Measurements from ENCODE around the gene KCNN3.

Gene KCNN3

DNA sequence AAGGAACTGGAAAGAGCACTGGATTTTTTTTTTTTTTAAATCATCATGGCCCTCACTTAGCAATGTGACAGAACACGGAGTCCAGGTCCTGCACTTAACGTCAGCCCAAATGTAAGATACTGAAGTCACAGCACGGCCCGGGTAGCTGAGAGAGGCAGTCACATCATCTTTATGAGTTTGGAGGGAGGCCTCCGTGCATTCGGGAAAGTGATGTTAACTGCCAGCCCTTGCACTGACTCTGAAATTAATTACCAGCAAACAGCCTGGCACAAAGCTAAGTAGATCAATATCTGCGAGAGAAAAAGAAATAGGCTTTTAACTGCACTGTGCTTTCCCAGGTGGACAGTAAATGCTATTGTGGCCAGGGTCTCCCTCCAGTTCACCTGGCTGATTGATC, 152.6 kb downstream of the KCNN3 start:
- DNase-seq = no peak

DNA sequence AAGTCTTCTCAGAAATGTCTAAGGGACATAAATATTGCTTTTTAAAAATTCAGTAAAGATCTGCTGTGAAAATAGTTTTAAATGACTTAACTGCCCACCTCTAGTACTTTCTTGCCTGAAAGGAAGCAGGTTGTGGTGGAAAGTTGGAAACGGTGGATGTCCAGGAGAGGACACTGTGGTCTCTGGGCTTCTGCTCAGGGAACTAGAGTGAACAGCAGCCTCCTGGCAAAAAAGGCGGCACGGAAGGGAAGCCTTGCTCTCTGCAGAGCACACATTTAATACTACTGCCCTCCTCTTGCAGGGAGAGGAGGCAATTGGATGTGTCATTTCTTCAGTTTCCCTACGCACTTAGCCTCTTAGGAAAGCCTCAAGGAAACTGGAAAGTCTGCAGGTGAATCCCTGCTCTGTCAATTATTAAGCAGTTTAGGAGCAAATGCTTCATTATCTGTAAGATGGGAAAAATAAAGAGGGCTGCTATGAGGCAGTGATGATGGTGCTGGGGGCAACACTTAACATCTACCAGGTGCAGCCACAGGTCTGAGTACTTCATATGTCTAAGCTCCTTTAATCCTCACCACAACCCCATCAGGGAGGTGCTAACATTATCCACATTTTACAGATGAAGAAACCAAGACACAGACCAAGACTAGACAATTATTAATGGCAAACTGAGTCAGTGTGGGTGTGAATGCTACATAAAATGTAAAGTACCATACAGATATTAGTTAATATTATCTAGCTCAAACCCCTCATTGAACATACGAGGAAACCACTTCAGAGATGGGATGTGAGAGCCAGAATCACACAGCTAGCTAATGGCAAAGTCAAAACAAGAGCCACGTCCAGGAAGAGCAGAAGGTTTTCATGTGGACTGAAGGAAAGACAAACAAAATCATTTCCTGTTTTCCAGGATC, 153.2 kb downstream of the KCNN3 start:
- no peak for DNase-seq

DNA sequence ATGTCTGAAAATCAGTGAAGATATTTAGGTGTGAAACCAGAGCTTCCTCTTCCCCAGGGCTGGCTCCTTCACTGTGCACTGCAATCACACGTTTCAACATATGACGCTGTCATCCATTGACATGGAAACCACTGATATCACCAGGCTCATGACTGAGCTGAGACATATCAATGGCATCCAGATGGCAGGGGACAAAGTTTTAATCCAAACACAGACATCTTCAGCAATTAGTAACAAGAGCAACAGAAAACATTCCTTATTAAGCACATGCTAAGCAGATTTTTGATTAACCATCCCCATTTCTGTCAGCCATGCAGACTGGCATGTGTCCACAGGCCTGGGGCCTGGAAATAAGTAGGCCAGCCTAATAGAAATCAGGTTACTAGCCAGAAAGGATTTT, 154.1 kb downstream of the KCNN3 start:
- DNase-seq = peak; percentile 82

DNA sequence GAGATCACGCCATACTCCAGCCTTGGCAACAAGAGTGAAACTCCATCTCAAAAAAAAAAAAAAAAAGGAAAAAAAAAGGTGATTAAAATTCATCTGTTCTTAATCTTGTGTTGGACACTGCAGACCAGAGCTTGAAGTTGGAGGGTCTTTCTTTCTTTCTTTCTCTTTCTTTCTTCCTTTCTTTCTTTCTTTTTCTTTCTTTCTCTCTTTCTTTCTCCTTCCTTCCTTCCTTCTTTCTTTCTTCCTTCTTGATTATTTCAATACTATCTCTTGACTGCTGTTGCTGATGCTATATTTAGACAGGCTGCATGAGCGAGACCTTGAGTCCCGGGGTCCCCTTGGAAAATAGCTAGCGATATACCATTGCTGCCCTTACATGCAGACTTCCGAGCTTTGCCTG, 154.7 kb downstream of the KCNN3 start:
- DNase-seq = no peak

DNA sequence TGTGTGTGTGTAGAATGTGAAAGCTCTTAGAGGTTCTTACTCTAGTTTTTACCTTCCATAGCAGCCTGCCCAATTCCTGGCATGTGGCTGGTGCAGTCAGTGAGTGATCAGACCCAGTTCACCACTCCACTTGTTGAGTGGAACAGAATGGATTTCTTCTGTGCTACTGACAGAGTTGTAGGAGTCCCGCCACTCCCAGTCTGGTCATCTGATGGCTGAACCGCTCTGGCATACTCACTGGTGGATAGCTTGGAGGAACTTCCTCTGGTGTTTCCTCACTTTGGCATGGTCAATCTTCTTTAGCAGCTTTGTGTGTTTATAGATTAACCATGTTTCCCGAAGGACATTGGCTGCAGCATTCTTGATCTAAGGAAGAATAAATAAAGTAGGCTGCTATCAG, 155.4 kb downstream of the KCNN3 start:
- peak; percentile 62 for DNase-seq

DNA sequence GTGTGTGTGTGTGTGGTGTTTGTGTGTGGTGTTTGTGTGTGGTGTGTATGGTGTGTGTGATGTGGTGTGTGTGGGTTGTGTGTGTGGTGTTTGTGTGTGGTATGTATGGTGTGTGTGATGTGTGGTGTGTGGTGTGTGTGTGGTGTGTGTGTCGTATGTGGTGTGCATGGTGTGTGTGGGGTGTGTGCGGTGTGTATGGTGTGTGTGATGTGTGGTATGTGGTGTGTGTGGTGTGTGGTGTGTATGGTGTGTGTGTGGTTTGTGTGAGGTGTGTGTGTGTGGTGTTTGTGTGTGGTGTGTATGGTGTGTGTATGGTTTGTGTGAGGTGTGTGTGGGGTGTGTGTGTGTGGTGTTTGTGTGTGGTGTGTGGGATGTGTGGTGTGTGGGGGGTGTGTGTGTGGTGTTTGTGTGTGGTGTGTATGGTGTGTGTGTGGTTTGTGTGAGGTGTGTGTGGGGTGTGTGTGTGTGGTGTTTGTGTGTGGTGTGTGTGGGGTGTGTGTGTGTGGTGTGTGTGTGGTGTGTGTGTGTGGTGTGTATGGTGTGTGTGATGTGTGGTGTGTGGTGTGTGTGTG, 155.9 kb downstream of the KCNN3 start:
- DNase-seq = no peak

DNA sequence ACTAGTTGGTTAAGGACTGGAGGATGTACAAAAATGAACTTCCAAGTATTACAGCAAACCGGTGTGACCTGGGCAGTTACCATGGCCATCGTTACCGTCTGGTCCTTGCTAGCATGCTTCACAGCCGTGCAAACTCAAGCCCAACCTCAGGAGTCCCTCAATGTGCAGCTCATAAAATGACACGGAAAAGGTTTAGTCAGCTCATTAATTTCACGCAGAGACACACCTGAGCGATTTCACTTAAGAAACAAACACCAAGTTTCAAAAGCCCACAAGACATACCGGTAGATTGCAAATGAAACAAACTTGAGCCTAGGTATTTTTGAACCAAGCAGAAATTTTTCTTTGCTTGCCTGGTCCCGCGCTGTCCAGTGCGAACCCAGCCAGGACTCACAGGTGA, 157.1 kb downstream of the KCNN3 start:
- no peak for DNase-seq

DNA sequence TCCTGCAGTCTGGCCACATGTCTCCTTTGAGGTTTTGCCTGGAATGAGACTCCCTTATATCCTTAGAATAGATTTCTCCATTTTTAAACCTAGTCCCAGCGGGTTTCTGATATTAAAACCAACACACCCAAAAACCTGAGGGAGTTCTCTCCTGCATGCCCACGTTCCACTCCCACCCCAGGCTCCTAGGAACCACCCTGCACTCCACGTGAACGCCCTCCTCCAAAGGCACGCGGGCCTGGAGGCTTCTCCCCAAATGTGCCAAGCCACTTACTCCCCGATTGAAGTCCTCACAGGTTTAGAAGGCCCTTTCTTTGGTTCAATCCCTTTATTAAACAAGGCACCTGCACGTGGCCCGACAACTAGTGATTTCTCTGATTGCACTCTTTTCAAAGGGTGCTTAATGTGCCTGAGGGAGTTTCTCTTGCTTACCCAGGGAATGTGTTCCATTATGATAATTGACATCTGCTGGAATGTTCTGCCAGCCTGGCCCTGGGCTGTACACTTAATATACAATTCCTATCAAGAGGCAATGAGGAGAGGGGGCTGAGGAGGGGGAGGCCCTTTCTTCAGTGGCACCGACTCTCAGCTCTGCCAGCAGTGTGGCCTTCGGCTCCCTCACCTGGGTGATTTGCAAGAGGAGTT, 157.8 kb downstream of the KCNN3 start:
- no peak for DNase-seq

DNA sequence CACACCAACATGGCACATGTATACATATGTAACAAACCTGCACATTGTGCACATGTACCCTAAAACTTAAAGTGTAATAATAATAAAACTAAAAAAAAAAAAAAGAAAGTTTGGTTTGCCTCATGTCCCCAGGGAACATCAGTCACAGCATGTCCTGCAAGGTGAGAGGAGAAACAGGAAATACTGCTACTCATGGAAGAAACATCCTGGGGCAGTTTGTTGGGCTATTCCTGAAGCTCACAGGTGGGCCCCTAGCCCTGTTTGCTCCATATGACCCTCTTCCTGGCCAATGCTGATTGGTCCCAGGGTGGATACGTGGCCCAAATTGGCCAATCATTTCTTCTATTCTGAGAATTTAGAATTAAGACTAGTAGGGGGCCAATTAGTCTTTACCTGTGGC, 158.7 kb downstream of the KCNN3 start:
- DNase-seq = no peak

DNA sequence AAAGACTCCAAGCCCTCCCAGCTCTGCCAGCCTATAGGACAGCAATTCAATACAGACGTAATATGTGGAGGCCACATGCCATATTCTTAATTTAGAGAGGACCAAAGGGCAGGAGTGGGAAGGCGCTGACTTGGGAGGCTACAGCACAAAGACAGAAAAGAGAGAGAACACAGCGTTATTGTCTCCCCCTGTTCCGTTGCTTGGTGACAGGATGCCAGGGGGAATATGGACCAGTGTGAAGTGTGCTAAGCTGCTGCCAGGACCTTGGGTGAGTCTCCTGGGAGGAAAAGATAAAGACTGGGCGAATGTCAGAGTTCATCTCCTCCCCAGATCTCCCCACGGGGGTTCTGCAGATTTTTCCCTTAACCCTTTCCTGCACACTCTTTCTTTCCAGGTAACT, 160.0 kb downstream of the KCNN3 start:
- DNase-seq = no peak

DNA sequence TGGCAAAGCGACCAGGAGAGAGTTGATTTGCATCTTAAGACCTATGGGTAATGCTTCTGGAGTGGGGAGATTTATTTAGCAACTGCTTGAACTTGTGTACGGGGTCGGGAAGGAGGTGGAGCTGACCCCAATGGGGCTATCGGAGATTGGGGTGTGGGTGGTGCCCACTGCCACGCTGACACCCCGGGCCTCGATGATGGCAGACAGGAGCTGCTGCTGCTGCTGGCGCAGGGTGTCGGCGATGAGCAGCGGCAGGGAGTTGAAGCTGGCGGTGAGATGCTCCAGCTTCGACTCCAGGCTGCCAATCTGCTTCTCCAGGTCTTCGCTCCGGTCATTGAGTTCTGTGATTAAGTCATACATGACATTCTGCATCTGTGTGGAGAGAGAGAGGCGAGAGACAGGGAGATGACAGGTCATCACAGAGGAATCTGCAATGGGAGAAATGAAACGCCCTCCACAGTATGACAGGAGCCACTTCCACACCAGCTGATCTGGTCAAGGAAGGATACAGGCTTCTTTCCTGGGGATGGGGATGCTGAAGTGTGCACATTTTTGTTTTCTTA, 162.1 kb downstream of the KCNN3 start:
- no peak for DNase-seq

DNA sequence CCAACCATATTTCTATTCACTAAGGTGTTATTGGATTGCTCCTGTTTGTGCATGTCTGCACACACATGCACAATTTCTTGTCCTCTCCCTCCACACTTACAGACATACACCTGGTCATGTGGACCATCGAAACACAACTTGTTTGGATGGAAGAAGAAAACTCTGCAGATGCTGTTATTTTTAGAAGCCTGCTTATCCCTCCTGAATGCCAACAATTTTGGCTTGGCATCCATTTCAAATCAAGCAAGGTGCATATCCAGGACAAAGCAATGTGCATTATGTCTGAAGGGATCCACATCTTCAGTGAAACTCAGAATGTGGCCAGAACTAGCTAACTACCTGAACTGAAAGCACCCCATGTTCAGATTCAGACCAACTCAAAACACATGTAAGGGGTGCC, 163.2 kb downstream of the KCNN3 start:
- DNase-seq = no peak

DNA sequence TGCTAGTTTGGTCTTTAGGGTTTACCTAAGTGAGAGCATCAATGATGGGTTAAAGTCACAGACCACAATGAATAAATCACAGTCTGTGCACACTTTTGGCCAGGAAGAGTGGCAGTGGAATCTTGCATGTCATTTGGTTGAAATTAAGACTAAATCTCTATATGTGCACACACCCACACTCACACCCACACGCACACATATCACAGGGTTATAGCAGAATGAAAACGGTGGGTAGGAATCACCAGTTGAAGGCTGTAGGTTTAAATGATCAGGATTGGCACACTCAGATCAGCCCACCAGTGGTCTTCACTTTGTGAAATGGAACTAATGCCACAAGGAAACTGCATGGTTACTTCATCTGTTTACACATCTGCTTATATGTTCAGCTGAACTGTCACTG, 164.5 kb downstream of the KCNN3 start:
- no peak for DNase-seq

DNA sequence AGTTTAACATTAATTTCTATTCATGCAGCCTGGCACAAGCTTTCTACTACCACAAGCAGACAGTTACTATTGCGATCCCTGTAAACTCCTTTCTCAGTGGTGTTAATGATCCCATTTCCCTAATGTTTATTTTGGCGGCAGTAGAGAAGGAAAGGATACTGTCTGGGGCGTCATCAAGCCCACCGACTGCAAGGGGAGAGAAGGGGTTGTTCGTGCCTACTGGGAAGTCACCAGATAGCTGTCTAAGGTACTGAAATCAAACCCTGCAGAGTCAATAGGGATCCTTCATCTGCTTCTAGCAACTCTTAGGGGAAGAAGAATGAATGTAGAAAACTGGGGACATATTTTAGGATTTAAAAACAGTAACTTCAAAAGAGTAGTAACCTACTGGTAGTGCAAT, 166.9 kb downstream of the KCNN3 start:
- DNase-seq = peak; percentile 34

DNA sequence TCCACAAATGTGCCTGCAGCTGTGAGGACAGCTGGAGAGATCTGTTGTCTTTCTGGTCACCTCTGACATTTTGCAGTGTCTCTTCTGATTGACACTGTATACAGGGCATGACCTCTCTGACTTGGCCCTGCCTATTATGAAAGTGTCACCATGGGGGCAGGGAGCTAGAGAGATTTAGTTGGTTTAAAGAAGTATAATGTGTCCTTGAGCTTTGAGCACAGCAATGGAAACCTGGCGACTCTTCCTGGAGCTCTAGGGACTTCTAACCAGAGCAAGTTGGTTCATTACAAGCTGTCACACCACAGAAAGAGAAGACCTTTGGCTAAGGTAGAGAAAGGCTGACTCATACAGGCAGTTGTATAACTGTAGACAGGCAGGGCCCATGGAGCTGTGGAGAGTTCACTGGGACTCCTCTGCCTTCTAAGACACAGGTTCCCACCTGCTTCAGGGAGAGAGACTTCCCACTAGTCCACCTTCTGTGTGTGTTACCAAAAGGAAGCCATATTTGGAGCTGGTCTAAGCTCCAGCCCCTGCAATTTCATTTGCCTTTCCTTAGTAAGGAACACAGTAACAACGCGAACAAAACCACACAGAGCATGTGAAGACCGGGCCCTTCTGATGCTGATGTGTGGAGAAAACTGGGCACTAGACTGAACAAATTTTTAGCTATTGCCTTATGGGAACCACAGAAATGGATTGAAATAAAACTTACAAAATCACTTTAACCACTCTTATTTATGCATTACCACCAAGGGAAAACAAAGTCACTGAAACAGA, 171.6 kb downstream of the KCNN3 start:
- no peak for DNase-seq

DNA sequence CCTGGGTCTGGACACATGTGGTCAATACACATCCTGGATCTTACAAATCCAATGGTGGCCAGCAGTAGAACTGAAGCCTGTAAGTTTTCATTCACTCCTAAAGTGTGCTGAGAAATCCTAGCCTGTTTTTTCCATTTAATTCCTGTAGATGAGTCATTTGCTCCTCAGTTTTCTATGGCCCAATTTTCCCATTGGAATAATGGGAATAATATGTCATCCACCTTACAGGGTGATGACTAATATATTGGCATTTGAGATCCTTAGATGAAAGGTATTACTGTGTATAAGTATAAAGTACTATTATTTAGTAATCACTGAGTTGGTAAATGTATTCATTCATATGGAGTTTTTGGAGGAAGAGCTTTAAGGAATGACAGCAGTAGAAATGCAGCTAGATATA, 172.4 kb downstream of the KCNN3 start:
- DNase-seq = no peak

DNA sequence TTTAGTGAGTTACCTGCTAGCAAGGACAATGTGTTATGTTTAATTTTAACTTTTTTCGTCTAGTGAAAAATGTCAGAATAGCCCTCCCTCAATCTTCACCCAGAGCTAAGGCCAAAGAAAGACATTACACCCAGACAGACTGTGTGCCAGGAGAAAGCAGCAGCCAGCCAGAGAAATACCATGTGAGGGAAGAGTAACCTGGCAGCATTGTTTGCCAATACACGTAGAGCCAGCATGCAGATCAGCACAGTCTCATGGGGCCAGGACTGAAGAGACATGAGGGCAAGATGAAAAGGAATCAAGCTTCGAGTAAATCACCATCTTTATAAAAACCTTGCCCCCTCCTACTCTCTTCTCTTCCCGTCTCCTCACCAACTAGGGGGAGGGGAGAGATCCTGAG, 173.6 kb downstream of the KCNN3 start:
- no peak for DNase-seq

DNA sequence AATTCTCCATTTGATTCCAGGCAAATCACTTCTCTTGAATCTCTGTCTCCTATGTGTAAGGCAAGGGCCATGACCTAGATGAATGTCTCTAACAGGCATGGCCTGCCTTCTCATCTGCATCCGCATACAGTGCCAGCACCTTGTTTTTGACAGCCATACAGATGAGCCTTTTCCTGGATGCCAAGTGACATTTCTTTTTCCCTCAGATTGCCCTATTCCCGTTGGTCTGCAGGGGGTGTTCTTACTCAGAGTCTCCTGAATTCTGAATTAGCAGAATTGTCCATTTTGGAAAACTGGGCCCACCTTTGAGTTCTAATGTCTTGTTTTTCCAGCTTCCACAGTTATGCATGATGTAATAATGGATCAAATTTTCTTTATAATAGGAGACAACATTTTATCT, 174.1 kb downstream of the KCNN3 start:
- DNase-seq = no peak

DNA sequence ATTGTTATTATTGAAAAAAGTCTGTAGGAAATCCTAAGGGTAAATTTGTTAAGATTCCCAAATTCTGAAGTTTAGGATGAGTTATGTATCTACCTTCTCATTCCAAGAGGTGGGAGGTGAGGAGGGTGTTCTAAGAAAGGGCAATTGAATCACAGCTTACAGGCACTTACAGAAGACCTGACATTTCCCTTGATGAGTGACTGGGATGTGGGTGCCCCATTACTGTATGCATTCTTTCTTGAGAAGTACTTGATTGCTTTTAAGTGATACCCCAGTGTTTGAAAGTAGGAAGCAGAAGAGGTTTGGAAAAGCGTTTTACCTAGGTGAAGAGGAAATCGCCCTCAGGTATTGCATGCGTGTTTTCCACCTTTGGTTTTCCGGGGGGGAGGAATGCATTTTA, 175.1 kb downstream of the KCNN3 start:
- no peak for DNase-seq

DNA sequence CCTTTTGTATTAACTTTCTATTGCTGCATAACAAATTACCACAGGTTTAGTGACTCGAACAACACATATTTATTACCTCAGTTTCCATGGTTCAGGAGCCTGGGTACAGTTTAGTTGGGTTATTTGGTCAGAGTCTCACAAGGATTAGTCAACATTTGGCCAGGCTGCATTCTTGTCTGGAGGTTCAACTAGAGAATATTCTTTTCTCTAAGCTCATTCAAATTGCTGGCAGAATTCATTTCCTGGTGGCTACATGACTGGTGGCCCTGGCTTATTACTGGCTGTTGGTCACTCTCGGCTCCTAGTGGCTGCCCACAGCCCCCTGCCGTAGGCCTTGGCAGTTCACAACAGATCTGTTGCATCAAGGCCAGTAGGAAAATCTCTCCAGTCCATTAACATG, 181.0 kb downstream of the KCNN3 start:
- DNase-seq = no peak

DNA sequence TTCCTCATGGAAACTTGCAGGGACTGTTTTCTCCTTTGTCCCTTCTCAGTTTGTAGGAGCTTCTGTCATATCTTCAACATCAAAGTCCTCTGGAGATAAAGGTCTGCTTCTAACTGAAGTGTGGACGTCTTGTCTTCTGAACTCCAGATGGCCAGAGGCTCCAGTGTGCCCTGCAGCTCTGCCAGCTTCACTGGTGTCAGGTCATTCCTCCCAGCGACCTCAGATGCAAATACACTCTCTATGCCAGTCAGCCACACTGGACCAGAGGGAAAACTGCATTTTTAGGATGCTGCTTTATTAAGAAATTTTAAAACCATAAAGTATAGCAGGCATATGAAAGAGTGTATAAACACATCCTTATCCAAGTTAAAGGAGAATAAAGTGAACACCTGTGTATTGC, 183.6 kb downstream of the KCNN3 start:
- no peak for DNase-seq

DNA sequence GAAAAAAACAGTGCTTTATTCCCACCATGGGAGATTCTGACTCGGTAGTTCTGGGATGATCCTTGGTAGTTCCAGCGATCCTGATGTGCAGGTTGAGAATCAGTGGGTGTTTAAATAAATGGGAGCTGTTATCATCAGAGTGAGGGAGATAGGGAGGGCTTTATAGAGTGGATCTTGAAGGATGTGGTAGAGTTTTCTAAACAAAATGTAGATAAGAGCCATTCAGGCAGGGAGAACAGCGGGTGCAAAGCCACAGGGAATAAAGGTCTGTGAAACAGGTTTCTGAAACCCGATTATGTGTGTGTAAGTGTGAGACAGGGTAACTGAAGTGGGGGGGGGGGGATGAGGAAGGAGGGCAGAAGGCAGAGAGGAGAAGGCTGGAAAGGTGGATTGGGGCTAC, 186.3 kb downstream of the KCNN3 start:
- DNase-seq = no peak

DNA sequence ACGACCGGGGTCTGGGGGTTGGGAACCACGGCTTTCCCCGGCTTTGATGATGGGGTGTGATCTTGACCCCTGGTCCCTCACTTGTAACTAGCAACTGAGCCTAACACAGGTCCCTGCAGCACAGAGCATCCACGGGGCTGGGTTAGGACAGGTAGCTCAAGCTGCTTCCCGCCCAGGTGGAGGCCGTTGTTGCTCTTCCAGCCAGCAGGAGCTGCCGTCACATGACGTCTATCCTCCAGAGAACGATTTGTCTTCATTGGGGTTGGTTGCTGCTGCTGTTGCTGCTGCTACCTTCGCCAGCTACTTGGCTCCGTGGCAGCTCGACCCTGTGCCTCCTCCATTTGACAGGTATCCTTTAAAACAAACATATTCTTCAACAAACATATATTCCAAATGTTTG, 187.8 kb downstream of the KCNN3 start:
- DNase-seq = no peak
